Left renal cortex interstitium (tissue), 4 donors: ENCODE measurements around the gene DUSP12. TPM values are rescaled to one million over a fixed set of nuclear protein-coding genes. Genes with fewer than 3 reads are reported as not detected.
"Not testable (repeated sequence)": the region's sequence is repeated elsewhere in the genome, so short reads cannot be mapped to it uniquely, and the experiment has no call there.

Source experiments
- DNase-seq, 4 donors: peaks; one replicate each; pipeline ENCODE4 v3.0.0-alpha.2; 2013; ENCODE audit warnings: low read depth in 4 of 4, low spot score in 2 of 4, missing footprints in 1 of 4
- polyA plus RNA-seq, 4 donors: library from polyadenylated mRNA; unstranded; fragments of 120-200 nt; gene quantifications; one replicate each; pipeline ENCODE4 v1.2.1, GENCODE V29; 2013; ENCODE audit not compliant: insufficient read length in 4 of 4

DUSP12 gene
- polyA plus RNA-seq, 4 donors, result 35.6 to 49.2 (median 44.8) TPM

GRCh38 chr1:161768461-161768860 is 18.9 kb downstream of the DUSP12 start:
- DNase-seq, result no peak

DNA sequence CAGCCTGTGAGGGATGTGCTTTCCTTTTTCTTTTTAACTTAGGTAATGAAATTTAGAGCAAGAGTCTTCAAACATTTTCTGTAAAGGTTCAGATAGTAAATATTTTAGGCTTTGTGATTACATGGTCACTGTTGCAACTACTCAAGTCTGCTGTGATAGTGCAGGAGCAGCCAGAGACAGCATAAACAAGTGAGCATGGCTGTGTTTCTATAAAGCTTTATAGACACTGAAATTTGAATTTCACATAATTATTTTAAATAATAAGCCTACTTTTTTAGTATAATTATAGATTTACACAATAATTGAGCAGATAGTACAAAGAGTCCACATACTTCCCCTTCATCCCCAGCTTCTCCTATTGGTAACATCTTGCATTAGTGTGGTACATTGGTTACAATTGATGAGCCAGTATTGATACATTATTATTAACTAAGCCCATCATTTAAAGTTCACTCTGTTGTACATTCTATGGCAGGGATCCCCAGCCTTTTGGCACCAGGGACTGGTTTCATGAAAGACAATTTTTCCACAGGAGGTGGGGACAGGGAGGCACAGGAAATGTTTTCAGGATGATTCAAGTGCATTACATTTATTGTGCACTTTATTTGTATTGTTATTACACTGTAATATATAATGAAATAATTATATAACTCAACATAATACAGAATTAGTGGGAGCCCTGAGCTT is 19.5 kb downstream of the DUSP12 start:
- no peak for DNase-seq

DNA sequence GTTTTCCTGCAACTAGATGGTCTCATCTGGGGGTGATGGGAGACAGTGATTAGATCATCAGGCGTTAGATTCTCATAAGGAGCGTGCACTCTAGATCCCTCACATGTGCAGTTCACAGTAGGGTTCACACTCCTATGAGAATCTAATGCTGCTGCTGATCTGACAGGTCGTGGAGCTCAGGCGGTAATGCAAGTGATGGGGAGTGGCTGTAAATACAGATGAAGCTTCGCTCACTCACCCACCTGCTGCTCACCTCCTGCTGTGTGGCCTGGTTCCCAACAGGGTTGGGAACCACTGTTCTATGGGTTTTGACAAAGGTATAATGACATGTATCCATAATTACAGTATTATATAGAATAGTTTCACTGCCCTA is 20.1 kb downstream of the DUSP12 start:
- not testable (repeated sequence) for DNase-seq

DNA sequence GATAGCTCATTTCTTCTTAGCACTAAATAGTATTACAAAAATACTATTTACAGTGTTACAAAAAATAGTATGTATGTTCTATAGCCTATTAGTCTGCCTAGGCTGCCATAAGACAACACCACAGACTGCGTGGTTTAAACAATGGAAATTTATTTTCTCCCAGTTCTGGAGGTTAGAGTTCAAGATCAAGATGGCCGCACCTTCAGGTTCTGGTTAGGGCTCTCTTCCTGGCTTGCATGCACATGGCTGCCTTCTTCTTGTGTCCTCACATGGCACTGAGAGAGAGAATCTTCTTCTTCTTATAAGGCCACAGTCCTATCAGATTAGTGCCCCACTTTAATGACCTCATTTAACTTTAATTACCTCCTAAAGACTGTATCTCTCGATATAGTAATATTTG is 20.7 kb downstream of the DUSP12 start:
- DNase-seq, result no peak

DNA sequence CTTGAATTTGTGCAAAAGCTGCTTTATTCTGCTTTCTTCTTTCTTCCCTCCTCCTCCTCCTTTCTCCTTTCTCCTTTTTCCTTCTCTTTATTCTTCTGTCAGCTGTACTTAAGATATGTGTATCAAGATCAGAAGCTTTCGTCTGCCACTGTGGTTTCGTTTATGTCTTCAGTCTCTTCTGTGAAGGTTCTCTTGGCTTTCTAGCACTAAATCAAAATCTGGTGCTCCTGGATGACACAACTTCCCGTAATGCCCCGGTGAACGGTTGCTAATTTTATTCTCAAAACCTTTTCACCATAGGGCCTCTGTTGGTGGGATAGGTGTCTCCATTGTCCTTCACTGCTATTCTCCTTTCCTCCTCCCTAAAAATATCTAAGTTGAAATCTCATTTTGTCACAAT is 21.6 kb downstream of the DUSP12 start:
- DNase-seq, result no peak

- no peak for DNase-seq
Measured at GRCh38 chr1:161771973-161772372, 22.4 kb downstream of the DUSP12 start.

GRCh38 chr1:161772397-161772796 is 22.8 kb downstream of the DUSP12 start:
- no peak for DNase-seq

GRCh38 chr1:161773791-161774190 is 24.2 kb downstream of the DUSP12 start:
- DNase-seq, result no peak

DNA sequence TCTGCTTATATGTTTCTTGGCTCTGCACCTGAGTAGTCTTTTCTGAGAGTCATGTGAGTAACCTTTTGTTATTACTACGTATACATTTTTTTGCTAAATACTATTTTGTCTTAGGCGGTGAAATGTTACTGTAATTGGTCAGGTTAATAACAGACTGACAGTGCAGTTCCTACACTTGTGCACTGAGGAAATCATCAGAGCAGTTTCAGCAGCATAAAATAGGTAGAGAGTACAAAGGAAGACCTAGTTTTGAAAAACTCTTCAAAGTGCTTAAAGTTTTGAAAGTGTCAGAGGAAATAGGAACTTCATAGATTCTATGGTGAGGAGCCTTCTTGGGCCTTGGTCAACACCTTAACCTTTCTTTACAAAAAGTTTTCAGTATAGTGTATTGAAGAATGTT is 27.7 kb downstream of the DUSP12 start:
- no peak for DNase-seq

GRCh38 chr1:161778522-161778921 is 28.9 kb downstream of the DUSP12 start:
- no peak for DNase-seq

DNA sequence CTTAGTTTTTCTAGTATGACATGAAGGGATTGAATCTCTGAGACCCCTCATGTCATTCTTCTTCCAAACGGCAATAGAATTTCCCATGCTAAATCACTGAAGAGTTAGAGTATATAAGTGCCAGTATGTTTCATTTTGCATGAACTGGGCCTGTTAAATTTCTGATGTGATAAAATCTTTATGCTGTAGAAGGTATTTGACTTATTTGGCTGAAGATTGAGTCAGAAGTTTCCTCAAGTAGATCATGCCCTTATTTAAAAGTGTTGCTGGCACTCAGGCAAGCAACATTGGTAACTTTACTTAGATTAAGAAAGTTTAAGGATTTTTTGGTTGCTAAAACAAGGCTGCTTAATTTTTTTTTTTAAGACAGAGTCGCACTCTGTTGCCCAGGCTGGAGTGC is 29.8 kb downstream of the DUSP12 start:
- DNase-seq, result no peak

DNA sequence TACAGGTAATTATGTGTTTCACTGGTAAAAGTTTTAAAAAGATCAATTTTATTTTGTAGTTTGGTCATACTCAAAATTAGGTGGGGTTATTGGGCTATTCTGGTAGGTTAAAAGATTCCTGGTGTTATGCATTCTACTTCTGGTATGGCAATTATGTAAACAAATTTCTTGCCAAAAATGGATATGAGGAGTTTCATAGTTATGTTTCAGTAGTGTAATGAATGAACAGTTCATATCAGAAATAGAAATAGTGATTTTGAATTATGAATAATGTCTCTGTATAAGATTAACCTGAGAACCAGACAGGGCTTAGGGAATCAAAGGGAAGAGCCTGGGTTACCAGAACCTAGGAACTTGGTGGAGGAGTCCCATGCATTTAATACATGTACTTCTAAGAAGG is 32.4 kb downstream of the DUSP12 start:
- no peak for DNase-seq

- DNase-seq, result no peak
Measured at GRCh38 chr1:161782886-161783285, 33.3 kb downstream of the DUSP12 start.

DNA sequence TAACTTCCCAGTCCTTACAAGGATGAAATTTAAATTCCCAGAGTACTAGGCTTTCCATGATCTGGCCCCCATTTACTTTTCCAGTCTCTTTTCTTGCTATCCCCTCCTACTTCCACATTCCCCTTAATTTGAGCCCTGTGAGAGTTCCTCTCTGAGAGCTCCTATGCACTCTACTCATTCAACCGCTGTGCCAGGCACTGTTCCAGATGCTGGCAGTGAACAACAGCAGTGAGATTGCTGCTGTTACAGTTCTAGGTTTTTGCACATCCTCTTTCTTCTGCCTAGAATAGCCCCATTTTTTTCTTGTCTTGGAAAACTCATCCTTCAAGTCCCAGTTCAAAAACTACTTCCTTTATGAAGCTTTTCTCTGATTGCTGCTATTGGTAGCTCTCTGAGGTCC is 35.4 kb downstream of the DUSP12 start:
- DNase-seq, result no peak

GRCh38 chr1:161787355-161787754 is 37.8 kb downstream of the DUSP12 start:
- no peak for DNase-seq

GRCh38 chr1:161790587-161791317 is 41.2 kb downstream of the DUSP12 start:
- DNase-seq, result no peak

- DNase-seq, result no peak
Measured at GRCh38 chr1:161791904-161792655, 42.5 kb downstream of the DUSP12 start.

- peak in 2 of 4 donors; percentile 15 to 49 for DNase-seq
Measured at GRCh38 chr1:161792740-161793139, 43.2 kb downstream of the DUSP12 start.

DNA sequence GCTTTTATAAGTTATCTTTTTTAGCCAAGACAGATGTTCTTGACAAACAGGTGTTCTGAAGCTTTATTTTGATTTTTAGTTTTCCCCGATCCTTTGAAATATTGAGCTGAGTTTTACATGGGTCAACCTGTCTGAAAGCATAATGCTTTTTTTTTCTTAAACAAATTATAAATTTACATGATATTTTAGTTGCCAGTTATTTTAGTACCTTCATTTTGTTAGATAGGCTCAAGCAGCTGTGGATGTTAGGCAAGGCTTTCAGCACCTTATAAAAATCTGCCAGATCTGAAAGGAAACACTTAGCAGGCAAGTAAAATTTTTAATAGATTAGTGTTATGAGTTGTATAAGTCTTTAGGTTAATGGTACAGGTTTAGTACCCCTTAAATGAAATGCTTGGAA is 50.2 kb downstream of the DUSP12 start:
- DNase-seq, result no peak

- DNase-seq, result no peak
Measured at GRCh38 chr1:161801955-161802354, 52.4 kb downstream of the DUSP12 start.

GRCh38 chr1:161803181-161803580 is 53.6 kb downstream of the DUSP12 start:
- no peak for DNase-seq
